ENCODE measurements around the gene SLC27A3. TPM values are rescaled to one million over a fixed set of nuclear protein-coding genes. Genes with fewer than 3 reads are reported as not detected.

The SLC27A3 gene
- total RNA-seq, 1 experiment from 2014 or later: 11.1 TPM

DNA sequence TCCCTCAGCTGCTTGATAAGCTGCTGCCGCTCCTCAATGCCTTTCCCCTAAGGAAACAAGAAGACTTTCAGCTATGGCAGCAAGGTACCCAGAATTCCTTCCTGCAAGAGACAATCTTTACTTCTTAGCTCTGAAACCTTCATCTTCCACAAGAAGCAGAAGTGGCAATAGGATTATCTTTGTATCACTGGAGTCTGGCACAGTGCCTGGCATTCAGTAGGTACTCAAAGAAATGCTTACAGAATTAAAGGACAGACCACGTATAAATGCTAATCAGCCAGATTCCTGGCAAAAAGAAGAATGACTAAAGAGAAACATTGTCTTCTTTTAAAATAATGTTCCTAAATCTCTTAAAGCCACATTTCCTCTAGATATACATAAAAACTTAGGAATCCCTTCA lies 43.7 kb downstream of the SLC27A3 start:
- POLR2A ChIA-PET: interaction anchor here (0.5 kb wide), 1 partner anchor 73 kb away, joined by 4 read pairs; no protein-coding TSS in a partner anchor
- Mint-ChIP-seq H3K4me3 (ENCODE audit: unreplicated experiment) (no peak overlapping the region), H3K27ac (ENCODE audit: low read depth, unreplicated experiment) (no peak overlapping the region), H3K27me3 (ENCODE audit: insufficient read depth, unreplicated experiment) (no peaks in the 10 kb centered on the region), H3K4me1 (ENCODE audit: insufficient read depth, unreplicated experiment) (no peaks in the 10 kb centered on the region), H3K9me3 (ENCODE audit: unreplicated experiment) (no peaks in the 10 kb centered on the region), H3K36me3 (ENCODE audit: insufficient read depth, unreplicated experiment) (peaks cover 89% of the 10 kb centered on the region)
- TF ChIP-seq, protein P1, sequence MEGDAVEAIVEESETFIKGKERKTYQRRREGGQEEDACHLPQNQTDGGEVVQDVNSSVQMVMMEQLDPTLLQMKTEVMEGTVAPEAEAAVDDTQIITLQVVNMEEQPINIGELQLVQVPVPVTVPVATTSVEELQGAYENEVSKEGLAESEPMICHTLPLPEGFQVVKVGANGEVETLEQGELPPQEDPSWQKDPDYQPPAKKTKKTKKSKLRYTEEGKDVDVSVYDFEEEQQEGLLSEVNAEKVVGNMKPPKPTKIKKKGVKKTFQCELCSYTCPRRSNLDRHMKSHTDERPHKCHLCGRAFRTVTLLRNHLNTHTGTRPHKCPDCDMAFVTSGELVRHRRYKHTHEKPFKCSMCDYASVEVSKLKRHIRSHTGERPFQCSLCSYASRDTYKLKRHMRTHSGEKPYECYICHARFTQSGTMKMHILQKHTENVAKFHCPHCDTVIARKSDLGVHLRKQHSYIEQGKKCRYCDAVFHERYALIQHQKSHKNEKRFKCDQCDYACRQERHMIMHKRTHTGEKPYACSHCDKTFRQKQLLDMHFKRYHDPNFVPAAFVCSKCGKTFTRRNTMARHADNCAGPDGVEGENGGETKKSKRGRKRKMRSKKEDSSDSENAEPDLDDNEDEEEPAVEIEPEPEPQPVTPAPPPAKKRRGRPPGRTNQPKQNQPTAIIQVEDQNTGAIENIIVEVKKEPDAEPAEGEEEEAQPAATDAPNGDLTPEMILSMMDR (IDR thresholded peaks at IDR 0.05; ENCODE audit: unreplicated experiment): no peak
- intact Hi-C loops (cut with micrococcal nuclease): no loop called here
- DNase-seq (ENCODE audit: unreplicated experiment): no peak
- CTCF ChIA-PET: interaction anchor here (0.5 to 2.8 kb wide), 6 partner anchors 10 to 1951 kb away, joined by 3 to 9 read pairs (median 4); partner anchors contain the start of gene DENND4B
- BruUV-seq (replicated peaks): no TSS peak

DNA sequence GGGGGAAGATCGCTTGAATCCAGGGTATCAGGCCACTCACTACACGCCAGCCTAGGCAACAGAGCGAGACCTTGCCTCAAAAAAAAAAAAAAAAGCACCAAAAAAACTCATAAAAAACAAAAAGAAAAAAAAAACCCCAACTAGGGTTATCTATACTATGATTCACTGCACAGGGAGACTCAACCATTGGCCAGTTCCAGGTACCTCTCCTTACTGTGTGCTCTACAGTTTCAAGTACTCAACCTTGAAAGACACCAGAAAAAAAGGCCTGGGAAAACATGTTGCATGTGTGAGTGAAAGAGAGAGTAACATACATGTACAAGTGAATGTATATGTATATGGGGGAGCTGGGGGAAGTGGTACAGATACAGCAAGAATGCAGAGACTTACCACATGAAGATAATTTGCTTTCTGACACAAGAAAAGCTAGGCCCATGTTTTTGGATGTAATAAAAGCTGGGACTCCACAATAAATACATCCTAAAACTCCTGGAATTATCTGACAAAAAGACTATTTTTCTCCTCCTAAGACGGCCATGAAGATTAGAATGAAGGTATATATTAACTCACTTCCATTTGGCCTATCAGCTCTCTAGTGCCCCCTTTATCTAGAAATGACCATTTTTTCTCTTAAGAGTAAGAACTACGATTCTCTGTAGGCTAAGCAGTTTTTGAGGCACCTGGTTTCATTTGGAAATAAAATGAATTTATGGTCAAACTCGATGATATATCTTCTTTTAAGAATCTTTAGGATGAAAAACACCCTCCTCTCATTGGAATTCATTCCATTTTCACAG lies 52.2 kb downstream of the SLC27A3 start:
- Mint-ChIP-seq H3K4me3 (ENCODE audit: unreplicated experiment) (no peak overlapping the region), H3K4me1 (ENCODE audit: insufficient read depth, unreplicated experiment) (peaks cover 5% of the 10 kb centered on the region), H3K27me3 (ENCODE audit: insufficient read depth, unreplicated experiment) (no peaks in the 10 kb centered on the region), H3K27ac (ENCODE audit: low read depth, unreplicated experiment) (peak overlapping the region; percentile 31), H3K9me3 (ENCODE audit: unreplicated experiment) (no peaks in the 10 kb centered on the region), H3K36me3 (ENCODE audit: insufficient read depth, unreplicated experiment) (peaks cover 72% of the 10 kb centered on the region)
- POLR2A ChIA-PET: interaction anchor here (0.5 to 1.2 kb wide), 5 partner anchors 11 to 150 kb away, joined by 3 to 4 read pairs (median 3); partner anchors contain the start of gene JTB
- CTCF ChIA-PET: interaction anchor here (0.6 to 2.6 kb wide), 9 partner anchors 13 to 1583 kb away, joined by 3 to 17 read pairs (median 3); partner anchors contain the start of genes JTB and RAB13
- TF ChIP-seq, protein P1 (IDR thresholded peaks at IDR 0.05; ENCODE audit: unreplicated experiment): peak; percentile 12
- TSS peak; percentile 51 for BruUV-seq (replicated peaks)
- no peak for DNase-seq (ENCODE audit: unreplicated experiment)
- intact Hi-C loops (cut with micrococcal nuclease): no loop called here

Other genes starting within 250 kb of the SLC27A3 start
- 2,571 and 2,904 TPM in 2 replicates for gene S100A6, start 239.4 kb upstream of the SLC27A3 start, total RNA-seq (2022)
- gene S100A5, start 234.5 kb upstream of the SLC27A3 start, total RNA-seq (2022): not detected in 2 replicates
- gene S100A4, start 229.6 kb upstream of the SLC27A3 start, total RNA-seq (2022): 27.2 and 60.7 TPM in 2 replicates
- 85.7 and 90.0 TPM in 2 replicates for gene S100A3, start 226.1 kb upstream of the SLC27A3 start, total RNA-seq (2022)
- 5,064 and 5,163 TPM in 2 replicates for gene S100A2, start 209.6 kb upstream of the SLC27A3 start, total RNA-seq (2022)
- gene S100A16, start 162.3 kb upstream of the SLC27A3 start, total RNA-seq (2022): 1,014 and 1,213 TPM in 2 replicates
- gene S100A14, start 159.1 kb upstream of the SLC27A3 start, total RNA-seq (2022): 264 and 332 TPM in 2 replicates
- gene S100A13, start 147.9 kb upstream of the SLC27A3 start, total RNA-seq (2022): 210 and 236 TPM in 2 replicates
- gene S100A1, start 147.0 kb upstream of the SLC27A3 start, total RNA-seq (2022): 0.74 TPM in 1 of 2 replicates, not detected in the other
- gene CHTOP, start 141.3 kb upstream of the SLC27A3 start, total RNA-seq (2022): 147 and 156 TPM in 2 replicates
- 55.9 and 63.7 TPM in 2 replicates for gene SNAPIN, start 116.7 kb upstream of the SLC27A3 start, total RNA-seq (2022)
- gene ILF2, start 104.4 kb upstream of the SLC27A3 start, total RNA-seq (2022): 348 and 374 TPM in 2 replicates
- gene NPR1, start 96.7 kb upstream of the SLC27A3 start, total RNA-seq (2022): not detected in 2 replicates
- gene INTS3, start 47.4 kb upstream of the SLC27A3 start, total RNA-seq (2022): 68.7 and 88.3 TPM in 2 replicates
- gene GATAD2B, start 147.6 kb downstream of the SLC27A3 start, total RNA-seq (2022): 95.5 and 108 TPM in 2 replicates
- gene DENND4B, start 171.3 kb downstream of the SLC27A3 start, total RNA-seq (2022): 59.6 and 79.1 TPM in 2 replicates
- 47.0 and 55.1 TPM in 2 replicates for gene CRTC2, start 183.2 kb downstream of the SLC27A3 start, total RNA-seq (2022)
- gene SLC39A1, start 188.1 kb downstream of the SLC27A3 start, total RNA-seq (2022): 124 and 159 TPM in 2 replicates
- 14.7 and 17.6 TPM in 2 replicates for gene CREB3L4, start 192.5 kb downstream of the SLC27A3 start, total RNA-seq (2022)
- 194 and 224 TPM in 2 replicates for gene JTB, start 202.3 kb downstream of the SLC27A3 start, total RNA-seq (2022)
- 63.1 and 71.6 TPM in 2 replicates for gene RAB13, start 210.9 kb downstream of the SLC27A3 start, total RNA-seq (2022)
- 3,026 and 3,064 TPM in 2 replicates for gene RPS27, start 215.4 kb downstream of the SLC27A3 start, total RNA-seq (2022)